ENCODE results near the gene INPP4B. TPM values are rescaled to one million over a fixed set of nuclear protein-coding genes. Genes with fewer than 3 reads are reported as not detected.
"Not testable (repeated sequence)": the region's sequence is repeated elsewhere in the genome, so short reads cannot be mapped to it uniquely, and the experiment has no call there.

INPP4B gene
- total and polyA plus RNA-seq, 9 donors, result 1.7 to 14.7 (median 10.7) TPM

DNA sequence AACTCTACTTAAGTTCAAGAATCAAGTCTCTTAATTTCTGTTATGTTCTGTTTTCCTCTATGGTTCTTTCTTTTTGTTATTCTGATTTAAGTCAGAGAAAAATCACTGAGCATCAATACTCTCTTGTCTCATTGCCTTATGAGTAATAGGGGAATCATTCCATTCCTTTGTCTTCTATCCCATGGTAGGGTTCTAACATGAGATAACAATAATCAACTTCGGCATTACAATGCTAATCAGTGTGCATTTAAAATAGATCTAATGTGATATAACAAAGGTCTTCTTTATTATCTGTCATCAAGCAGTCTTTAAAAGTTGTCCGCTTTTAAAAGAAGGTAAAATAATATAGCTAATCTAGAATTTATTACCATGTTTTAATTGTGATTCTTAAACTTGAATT, 762.8 kb downstream of the INPP4B start:
- no peaks in the 10 kb centered on the region for H3K4me1 ChIP-seq (ENCODE audit: insufficient read depth)
- H3K36me3 ChIP-seq, result no peaks in the 10 kb centered on the region
- TF ChIP-seq POLR2A (IDR thresholded peaks at IDR 0.05) (no peak), EP300 (IDR thresholded peaks at IDR 0.05) (no peak)
- TF ChIP-seq, protein P1, sequence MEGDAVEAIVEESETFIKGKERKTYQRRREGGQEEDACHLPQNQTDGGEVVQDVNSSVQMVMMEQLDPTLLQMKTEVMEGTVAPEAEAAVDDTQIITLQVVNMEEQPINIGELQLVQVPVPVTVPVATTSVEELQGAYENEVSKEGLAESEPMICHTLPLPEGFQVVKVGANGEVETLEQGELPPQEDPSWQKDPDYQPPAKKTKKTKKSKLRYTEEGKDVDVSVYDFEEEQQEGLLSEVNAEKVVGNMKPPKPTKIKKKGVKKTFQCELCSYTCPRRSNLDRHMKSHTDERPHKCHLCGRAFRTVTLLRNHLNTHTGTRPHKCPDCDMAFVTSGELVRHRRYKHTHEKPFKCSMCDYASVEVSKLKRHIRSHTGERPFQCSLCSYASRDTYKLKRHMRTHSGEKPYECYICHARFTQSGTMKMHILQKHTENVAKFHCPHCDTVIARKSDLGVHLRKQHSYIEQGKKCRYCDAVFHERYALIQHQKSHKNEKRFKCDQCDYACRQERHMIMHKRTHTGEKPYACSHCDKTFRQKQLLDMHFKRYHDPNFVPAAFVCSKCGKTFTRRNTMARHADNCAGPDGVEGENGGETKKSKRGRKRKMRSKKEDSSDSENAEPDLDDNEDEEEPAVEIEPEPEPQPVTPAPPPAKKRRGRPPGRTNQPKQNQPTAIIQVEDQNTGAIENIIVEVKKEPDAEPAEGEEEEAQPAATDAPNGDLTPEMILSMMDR (IDR thresholded peaks at IDR 0.05), result no peak
- no peaks in the 10 kb centered on the region for H3K27me3 ChIP-seq
- H3K4me3 ChIP-seq, result no peak overlapping the region
- H3K9me3 ChIP-seq, result no peaks in the 10 kb centered on the region
- WGBS, 3 donors, result 84 to 90% (median 87%) methylated on average over 2 of the region's 2 CpGs
- intact Hi-C loops (cut with DNase I), result no loop called here
- no peak overlapping the region for H3K27ac ChIP-seq
- DNase-seq, result no peak

DNA sequence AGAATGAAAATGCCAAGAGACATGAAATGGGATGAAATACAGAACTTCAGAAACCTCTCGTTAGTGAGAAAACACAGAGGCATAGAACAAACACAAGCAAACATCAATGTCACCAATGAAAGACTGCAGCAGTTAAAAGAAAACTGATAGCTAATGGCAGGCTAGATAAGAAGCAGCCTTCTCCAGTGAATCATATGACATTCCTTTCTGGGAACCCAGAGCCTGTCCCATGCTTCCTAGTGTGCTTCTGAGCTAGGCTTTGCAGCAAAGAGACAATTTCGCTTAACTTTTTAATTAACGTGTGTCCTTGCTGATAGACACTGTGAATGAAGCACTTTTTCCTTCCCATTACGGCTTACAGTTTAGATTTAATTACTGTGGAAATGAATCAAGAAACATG, 765.1 kb downstream of the INPP4B start:
- TF ChIP-seq EP300 (IDR thresholded peaks at IDR 0.05), result no peak
- TF ChIP-seq POLR2A (IDR thresholded peaks at IDR 0.05), result no peak
- TF ChIP-seq, protein P1 (IDR thresholded peaks at IDR 0.05), result no peak
- Histone ChIP-seq H3K4me1 (ENCODE audit: insufficient read depth) (no peaks in the 10 kb centered on the region), H3K9me3 (no peaks in the 10 kb centered on the region), H3K36me3 (no peaks in the 10 kb centered on the region), H3K27ac (no peak overlapping the region), H3K27me3 (no peaks in the 10 kb centered on the region), H3K4me3 (no peak overlapping the region)
- DNase-seq, result no peak
- WGBS, 3 donors, result 62 to 68% (median 63%) methylated on average over 4 of the region's 4 CpGs
- intact Hi-C loops (cut with DNase I), result no loop called here

DNA sequence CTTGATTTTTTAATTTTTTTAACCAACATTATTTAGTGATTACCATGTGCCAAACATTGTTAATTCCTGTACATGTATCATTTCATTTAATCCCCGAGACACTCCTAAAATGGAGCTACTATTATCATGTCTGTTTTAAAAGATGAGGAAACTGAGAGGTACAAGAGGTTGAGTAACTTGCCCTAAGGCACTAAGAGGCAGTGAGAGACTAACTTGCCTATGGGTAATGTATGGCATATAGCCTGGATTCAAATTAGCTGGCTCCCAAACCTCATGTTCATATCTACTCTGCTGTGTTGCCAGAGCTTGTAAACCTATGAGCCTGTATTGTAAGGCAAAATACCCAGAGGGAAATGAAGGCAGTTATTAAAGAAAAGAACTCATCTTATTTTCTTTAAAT, 766.1 kb downstream of the INPP4B start:
- Histone ChIP-seq H3K36me3 (no peaks in the 10 kb centered on the region), H3K27me3 (no peaks in the 10 kb centered on the region), H3K27ac (no peak overlapping the region), H3K4me3 (no peak overlapping the region), H3K4me1 (ENCODE audit: insufficient read depth) (no peaks in the 10 kb centered on the region), H3K9me3 (no peaks in the 10 kb centered on the region)
- TF ChIP-seq, protein P1 (IDR thresholded peaks at IDR 0.05), result no peak
- no peak for TF ChIP-seq EP300 (IDR thresholded peaks at IDR 0.05)
- no peak for TF ChIP-seq POLR2A (IDR thresholded peaks at IDR 0.05)
- intact Hi-C loops (cut with DNase I), result no loop called here
- 86 to 94% (median 92%) methylated on average over 1 of the region's 1 CpG for WGBS, 3 donors
- no peak for DNase-seq

DNA sequence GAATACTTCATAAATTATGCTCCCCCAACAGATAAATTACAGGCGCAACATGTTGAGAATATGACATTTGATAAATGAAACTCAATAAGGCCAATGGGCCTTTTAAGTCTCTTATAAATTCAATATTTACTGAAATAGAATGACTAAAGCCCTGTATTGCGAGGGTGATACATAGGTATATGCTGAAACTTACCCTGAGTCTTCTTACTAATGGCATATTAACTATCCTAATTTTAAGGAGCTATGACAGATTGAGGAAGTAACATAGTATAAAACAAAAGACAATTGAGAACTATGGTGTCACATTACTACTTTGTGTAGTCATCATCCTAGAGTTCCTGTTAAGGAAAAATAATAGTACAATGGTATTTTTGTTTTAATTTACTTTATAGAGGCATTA, 769.1 kb downstream of the INPP4B start:
- Histone ChIP-seq H3K36me3 (no peaks in the 10 kb centered on the region), H3K27ac (no peak overlapping the region), H3K27me3 (no peaks in the 10 kb centered on the region), H3K9me3 (no peaks in the 10 kb centered on the region), H3K4me3 (no peak overlapping the region), H3K4me1 (ENCODE audit: insufficient read depth) (no peaks in the 10 kb centered on the region)
- intact Hi-C loops (cut with DNase I), result no loop called here
- TF ChIP-seq POLR2A (IDR thresholded peaks at IDR 0.05) (no peak), EP300 (IDR thresholded peaks at IDR 0.05) (no peak)
- TF ChIP-seq, protein P1 (IDR thresholded peaks at IDR 0.05), result no peak
- WGBS, 3 donors, result 48 to 79% (median 48%) methylated on average over 2 of the region's 2 CpGs
- no peak for DNase-seq

DNA sequence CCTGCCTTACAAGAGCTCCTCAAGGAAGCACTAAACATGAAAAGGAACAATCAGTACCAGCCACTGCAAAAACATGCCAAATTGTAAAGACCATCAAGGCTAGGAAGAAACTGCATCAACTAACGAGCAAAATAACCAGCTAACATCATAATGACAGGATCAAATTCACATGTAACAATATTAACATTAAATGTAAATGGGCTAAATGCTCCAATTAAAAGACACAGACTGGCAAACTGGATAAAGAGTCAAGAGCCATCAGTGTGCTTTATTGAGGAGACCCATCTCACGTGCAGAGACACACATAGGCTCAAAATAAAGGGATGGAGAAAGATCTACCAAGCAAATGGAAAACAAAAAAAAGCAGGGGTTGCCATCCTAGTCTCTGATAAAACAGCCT, 777.8 kb downstream of the INPP4B start:
- 87 to 92% (median 88%) methylated on average over 2 of the region's 2 CpGs for WGBS, 3 donors
- intact Hi-C loops (cut with DNase I); H3K36me3 ChIP-seq; DNase-seq; H3K4me3 ChIP-seq; H3K9me3 ChIP-seq; H3K27ac ChIP-seq; H3K4me1 ChIP-seq (ENCODE audit: insufficient read depth); H3K27me3 ChIP-seq: not testable (repeated sequence)

DNA sequence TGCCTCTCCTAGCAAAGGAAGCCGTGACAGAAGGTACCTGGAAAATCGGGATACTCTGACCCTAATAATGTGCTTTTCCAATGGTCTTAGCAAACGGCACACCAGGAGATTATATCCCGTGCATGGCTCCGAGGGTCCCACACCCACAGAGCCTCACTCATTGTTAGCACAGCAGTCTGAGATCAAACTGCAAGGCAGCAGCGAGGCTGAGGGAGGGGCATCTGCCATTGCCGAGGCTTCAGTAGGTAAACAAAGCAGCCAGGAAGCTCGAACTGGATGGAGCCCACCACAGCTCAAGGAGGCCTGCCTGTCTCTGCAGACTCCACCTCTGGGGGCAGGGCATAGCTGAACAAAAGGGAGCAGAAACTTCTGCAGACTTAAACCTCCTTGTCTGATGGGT, 779.5 kb downstream of the INPP4B start:
- not testable (repeated sequence) for H3K9me3 ChIP-seq, DNase-seq
- WGBS, 3 donors, result 90 to 98% (median 94%) methylated on average over 8 of the region's 8 CpGs

More for the DNA sequence above, 779.5 kb downstream of the INPP4B start:
- intact Hi-C loops (cut with DNase I); H3K36me3 ChIP-seq; H3K27me3 ChIP-seq; H3K27ac ChIP-seq; H3K4me3 ChIP-seq; H3K4me1 ChIP-seq (ENCODE audit: insufficient read depth): not testable (repeated sequence)

Measured in ovary (tissue), 9 donors.